ENCODE measurements around the gene SERPINB8.

Gene SERPINB8

GRCh38 chr18:63965716-63966330, 4.1 kb upstream of the SERPINB8 start:
- DNase-seq, result no peak

GRCh38 chr18:63970809-63971205, 926 bp downstream of the SERPINB8 start:
- no peak for DNase-seq

- no peak for DNase-seq
Measured at GRCh38 chr18:63971320-63972001, 1.6 kb downstream of the SERPINB8 start.

- DNase-seq, result no peak
Measured at GRCh38 chr18:63972002-63972376, 2.1 kb downstream of the SERPINB8 start.

- DNase-seq, result peak; percentile 43
Measured at GRCh38 chr18:63974991-63975390, 5.1 kb downstream of the SERPINB8 start.

GRCh38 chr18:63975628-63976027, 5.7 kb downstream of the SERPINB8 start:
- no peak for DNase-seq

GRCh38 chr18:63977040-63977439, 7.2 kb downstream of the SERPINB8 start:
- no peak for DNase-seq

- DNase-seq, result peak; percentile 62
Measured at GRCh38 chr18:63979409-63979920, 9.6 kb downstream of the SERPINB8 start.

- DNase-seq, result no peak
Measured at GRCh38 chr18:63980027-63980426, 10.1 kb downstream of the SERPINB8 start.

- DNase-seq, result no peak
Measured at GRCh38 chr18:63980896-63981460, 11.1 kb downstream of the SERPINB8 start.

- DNase-seq, result no peak
Measured at GRCh38 chr18:63981719-63982118, 11.8 kb downstream of the SERPINB8 start.

- no peak for DNase-seq
Measured at GRCh38 chr18:63982361-63982760, 12.5 kb downstream of the SERPINB8 start.

- no peak for DNase-seq
Measured at GRCh38 chr18:63986885-63987284, 17.0 kb downstream of the SERPINB8 start.

- DNase-seq, result no peak
Measured at GRCh38 chr18:63987743-63988142, 17.9 kb downstream of the SERPINB8 start.

- DNase-seq, result no peak
Measured at GRCh38 chr18:63992751-63993150, 22.9 kb downstream of the SERPINB8 start.

- peak; percentile 42 for DNase-seq
Measured at GRCh38 chr18:63994783-63995399, 25.0 kb downstream of the SERPINB8 start.

- DNase-seq, result no peak
Measured at GRCh38 chr18:63997041-63997440, 27.2 kb downstream of the SERPINB8 start.

- no peak for DNase-seq
Measured at GRCh38 chr18:63997606-63998005, 27.7 kb downstream of the SERPINB8 start.

- DNase-seq, result no peak
Measured at GRCh38 chr18:63999871-64000270, 30.0 kb downstream of the SERPINB8 start.

GRCh38 chr18:64002581-64002980, 32.7 kb downstream of the SERPINB8 start:
- DNase-seq, result no peak

- DNase-seq, result no peak
Measured at GRCh38 chr18:64009305-64009704, 39.4 kb downstream of the SERPINB8 start.

- no peak for DNase-seq
Measured at GRCh38 chr18:64011513-64011912, 41.6 kb downstream of the SERPINB8 start.

GRCh38 chr18:64017870-64018269, 48.0 kb downstream of the SERPINB8 start:
- DNase-seq, result no peak

Data from CD4-positive, alpha-beta T cell treated with Interleukin-21 for 1 hour (primary cell).